IMR-90 (cell line): ENCODE results near the gene VDR. TPM values are rescaled to one million over a fixed set of nuclear protein-coding genes. Genes with fewer than 3 reads are reported as not detected.
A peak's percentile ranks its signal among the peaks of the same experiment; 100 is the strongest.

ENCODE experiments used
- ATAC-seq: fragments of 200-7000 bp; cut with Tn5 transposase; 2 replicates; pipeline ENCODE4 v1.9.1; 2020; ENCODE audit warnings: low read depth, mild to moderate bottlenecking, moderate library complexity
- BruUV-seq: library from RNA; stranded (reverse); fragments of 400-500 nt; replicated peaks from 2 replicates; lab custom pipeline; 2021; lab: Mats Ljungman, UMichigan
- CTCF ChIA-PET: fragments of 300-600 bp; formaldehyde crosslinking; extraction: SDS; loops from one replicate; lab custom pipeline; 2021; ENCODE audit warnings: antibody characterized with exemption; lab: Yijun Ruan, JAX
- POLR2A ChIA-PET: fragments of 300-600 bp; sonication (Branson Sonifier 250); formaldehyde crosslinking; loops from one replicate; lab custom pipeline; 2022; ENCODE audit warnings: antibody characterized with exemption; ENCODE audit not compliant: unreplicated experiment; lab: Charles Lee
- DNase-seq: peaks from one replicate; pipeline ENCODE4 v3.0.0; 2013
- H2AFZ ChIP-seq: replicated peaks from 2 replicates; pipeline ENCODE3; 2013; ENCODE audit warnings: low read length, mild to moderate bottlenecking; ENCODE audit not compliant: poor library complexity
- H2AK5ac ChIP-seq: 2 replicates; pipeline ENCODE4 v1.6.1; 2013; ENCODE audit warnings: low read depth, low read length, inconsistent platforms
- H2AK9ac ChIP-seq: replicated peaks from 2 replicates; pipeline ENCODE3; 2013; ENCODE audit warnings: mild to moderate bottlenecking, low read depth, low read length, moderate library complexity; ENCODE audit not compliant: poor library complexity
- H2BK120ac ChIP-seq: 2 replicates; pipeline ENCODE4 v1.6.1; 2013; ENCODE audit warnings: low read depth, low read length, inconsistent platforms
- H2BK15ac ChIP-seq: 3 replicates; pipeline ENCODE4 v1.6.1; 2013; ENCODE audit warnings: low read depth, low read length, inconsistent platforms
- H2BK20ac ChIP-seq: 2 replicates; pipeline ENCODE4 v1.6.1; 2013; ENCODE audit warnings: low read depth, mild to moderate bottlenecking, inconsistent platforms, low read length, moderate library complexity
- H2BK5ac ChIP-seq: 2 replicates; pipeline ENCODE4 v1.6.1; 2013; ENCODE audit warnings: mild to moderate bottlenecking, low read depth, low read length, inconsistent platforms; ENCODE audit not compliant: poor library complexity, severe bottlenecking
- H3K14ac ChIP-seq: replicated peaks from 2 replicates; pipeline ENCODE4 v1.6.1; 2013; ENCODE audit warnings: low read depth, low read length, inconsistent platforms
- H3K18ac ChIP-seq: 2 replicates; pipeline ENCODE4 v1.6.1; 2013; ENCODE audit warnings: low read depth, low read length, control low read depth
- H3K23ac ChIP-seq: 2 replicates; pipeline ENCODE4 v1.6.1; 2013; ENCODE audit warnings: low read depth, low read length, inconsistent platforms
- H3K27ac ChIP-seq: 2 replicates; pipeline ENCODE4 v1.5.1; 2013; ENCODE audit warnings: mild to moderate bottlenecking, control low read depth, low read length; ENCODE audit not compliant: insufficient read depth
- H3K27me3 ChIP-seq: 2 replicates; pipeline ENCODE4 v1.6.1; 2013; ENCODE audit warnings: low read length; ENCODE audit not compliant: control insufficient read depth, insufficient read depth
- H3K36me3 ChIP-seq: 2 replicates; pipeline ENCODE4 v1.6.1; 2013; ENCODE audit warnings: low read length, mixed read lengths; ENCODE audit not compliant: control insufficient read depth, insufficient read depth
- H3K4ac ChIP-seq: 2 replicates; pipeline ENCODE4 v1.6.1; 2013; ENCODE audit warnings: low read depth, low read length, inconsistent platforms
- H3K4me1 ChIP-seq: 2 replicates; pipeline ENCODE4 v1.6.1; 2013; ENCODE audit warnings: low read length, mixed read lengths; ENCODE audit not compliant: control insufficient read depth, insufficient read depth
- H3K4me2 ChIP-seq: 2 replicates; pipeline ENCODE4 v1.6.1; 2013; ENCODE audit warnings: low read depth, mild to moderate bottlenecking, control low read depth, low read length, moderate library complexity
- H3K4me3 ChIP-seq: 2 replicates; pipeline ENCODE4 v1.5.1; 2013; ENCODE audit warnings: low read depth, mild to moderate bottlenecking, control low read depth, low read length, moderate library complexity; ENCODE audit not compliant: insufficient read depth
- H3K56ac ChIP-seq: 2 replicates; pipeline ENCODE4 v1.6.1; 2013; ENCODE audit warnings: low read length, inconsistent platforms; ENCODE audit not compliant: insufficient read depth; ENCODE audit errors: extremely low read depth
- H3K79me1 ChIP-seq, 2 experiments: 2 replicates each; pipeline ENCODE4 v1.6.1; 2013; ENCODE audit warnings: low read length in 2 of 2, inconsistent platforms in 1 of 2, low read depth in 1 of 2
- H3K9ac ChIP-seq: 2 replicates; pipeline ENCODE4 v1.6.1; 2013; ENCODE audit warnings: low read depth, low read length, control low read depth
- H3K9me1 ChIP-seq: 2 replicates; pipeline ENCODE4 v1.6.1; 2013; ENCODE audit warnings: low read length, inconsistent platforms; ENCODE audit not compliant: insufficient read depth
- H3K9me3 ChIP-seq: 2 replicates; pipeline ENCODE4 v1.6.1; 2013; ENCODE audit warnings: low read length; ENCODE audit not compliant: control insufficient read depth, insufficient read depth
- H4K20me1 ChIP-seq: 2 replicates; pipeline ENCODE4 v1.6.1; 2013; ENCODE audit warnings: low read length, inconsistent platforms; ENCODE audit not compliant: insufficient read depth
- H4K5ac ChIP-seq: 2 replicates; pipeline ENCODE4 v1.6.1; 2013; ENCODE audit warnings: mild to moderate bottlenecking, low read depth, low read length, control low read depth
- H4K8ac ChIP-seq, 2 experiments: 2 replicates each; pipeline ENCODE4 v1.6.1; 2013; ENCODE audit warnings: low read depth in 2 of 2, low read length in 2 of 2, control low read depth in 1 of 2, inconsistent platforms in 1 of 2
- H4K91ac ChIP-seq: 2 replicates; pipeline ENCODE4 v1.6.1; 2013; ENCODE audit warnings: low read depth, low read length, inconsistent platforms; ENCODE audit not compliant: insufficient read depth
- BHLHE40 ChIP-seq: fragments of 150-350 bp; IDR thresholded peaks from 2 replicates; pipeline ENCODE4 v1.6.1; 2016; ENCODE audit warnings: mild to moderate bottlenecking, low read depth, low read length
- CEBPB ChIP-seq: IDR thresholded peaks from 2 replicates; pipeline ENCODE4 v1.6.1; 2012; ENCODE audit warnings: low read depth, low read length, improper control_type of control experiment
- POLR2A ChIP-seq: IDR thresholded peaks from 2 replicates; pipeline ENCODE4 v1.6.1; 2012; ENCODE audit warnings: mild to moderate bottlenecking, low read depth, low read length
- WGBS, 2 experiments: methylation state at CpG; one replicate each; pipeline versions ENCODE4 v1.1.5 to v1.1.7; 2013; ENCODE audit warnings: missing lambda C conversion rate in 2 of 2; ENCODE audit not compliant: insufficient read length in 1 of 2; ENCODE audit errors: extremely low coverage in 2 of 2; 5-methylcytosine and 5-hydroxymethylcytosine counted together
- dilution Hi-C: fragments of 300-500 bp; cut with HindIII; formaldehyde crosslinking; loops from one replicate; pipeline ENCODE4 v1.14.3; 2018; ENCODE audit warnings: low sequenced_read_pairs; ENCODE audit not compliant: unreplicated experiment
- in situ Hi-C: fragments of 300-500 bp; cut with MboI; formaldehyde crosslinking; loops from 3 replicates; pipeline ENCODE4 v1.14.3; 2019; ENCODE audit warnings: low sequenced_read_pairs, inconsistent platforms, mixed read lengths
- intact Hi-C: fragments of 100-400 bp; cut with micrococcal nuclease; formaldehyde crosslinking; loops from 2 replicates; pipeline ENCODE4 v1.10.0; 2022
- polyA plus RNA-seq, 3 experiments: library from polyadenylated mRNA; depleted of rRNA; stranded (reverse); fragments of >200 nt; gene quantifications; 2 replicates each; pipeline ENCODE4 v1.2.3, GENCODE V29; 2012; ENCODE audit warnings: low replicate concordance in 1 of 3
- total RNA-seq: library from RNA; depleted of rRNA; stranded (reverse); fragments of >200 nt; gene quantifications from 2 replicates; pipeline ENCODE4 v1.2.3, GENCODE V29; 2012

VDR gene
- total and polyA plus RNA-seq, 2 of the 4 experiments (the other 2 are of a cell fraction), result 5.4 to 8.5 TPM

GRCh38 chr12:47910486-47910885, 5.7 kb upstream of the VDR start:
- Histone ChIP-seq H3K79me1 (no peaks in the 10 kb centered on the region), H3K18ac (peak overlapping the region; percentile 60; the same call in 1 of the 2 replicates), H2AK9ac (no peak overlapping the region), H2BK5ac (no peak overlapping the region), H3K14ac (0 out of 2 replicates have a peak overlapping the region, but pooled peaks have one; percentile 50), H2AFZ (peak overlapping the region; percentile 53), H3K56ac (no peak overlapping the region), H2BK15ac (peak overlapping the region; percentile 26; the same call in 1 of the 3 replicates), H3K9ac (no peak overlapping the region), H4K8ac (peak overlapping the region in 1 of 2 experiments; percentile 60; a peak in 1 of 4 replicates), H3K9me3 (peaks cover 2% of the 10 kb centered on the region; the same call in 1 of the 2 replicates), H4K91ac (no peak overlapping the region; the same call in 1 of the 2 replicates), H2BK20ac (peak overlapping the region; percentile 69; the same call in 1 of the 2 replicates), H2BK120ac (peak overlapping the region; percentile 59; the same call in 1 of the 2 replicates), H3K27me3 (peaks cover 24% of the 10 kb centered on the region), H3K4me1 (peaks cover 5% of the 10 kb centered on the region; the same call in 1 of the 2 replicates), H3K4ac (0 out of 2 replicates have a peak overlapping the region, but pooled peaks have one; percentile 31), H3K36me3 (no peaks in the 10 kb centered on the region), H3K27ac (no peak overlapping the region), H3K9me1 (no peaks in the 10 kb centered on the region; the same call in 1 of the 2 replicates), H3K4me2 (no peak overlapping the region), H3K4me3 (no peak overlapping the region), H4K20me1 (no peaks in the 10 kb centered on the region), H2AK5ac (0 out of 2 replicates have a peak overlapping the region, but pooled peaks have one; percentile 28), H4K5ac (no peak overlapping the region), H3K23ac (peak overlapping the region; percentile 75; the same call in 1 of the 2 replicates)
- DNase-seq (no peak), ATAC-seq (peak; percentile 77)
- in situ Hi-C loops, result no loop called here
- no CpG with 5 or more reads among the region's 3 CpGs for WGBS, 2 experiments
- 0 out of 2 replicates have a peak, but pooled peaks have one; percentile 32 for TF ChIP-seq CEBPB
- no peak for TF ChIP-seq POLR2A
- TF ChIP-seq BHLHE40, result no peak
- no TSS peak for BruUV-seq
- POLR2A ChIA-PET, result no interaction called here
- intact Hi-C loops, result no loop called here
- dilution Hi-C loops, result no loop called here
- CTCF ChIA-PET, result interaction anchor here (0.6 to 1.0 kb wide), 2 partner anchors 39 to 143 kb away, joined by 3 to 7 read pairs; no protein-coding TSS in a partner anchor
